ENCODE measurements around the gene CGRRF1.

CGRRF1 gene

GRCh38 chr14:54481695-54482094, 28.0 kb upstream of the CGRRF1 start:
- TF ChIP-seq, protein P1, sequence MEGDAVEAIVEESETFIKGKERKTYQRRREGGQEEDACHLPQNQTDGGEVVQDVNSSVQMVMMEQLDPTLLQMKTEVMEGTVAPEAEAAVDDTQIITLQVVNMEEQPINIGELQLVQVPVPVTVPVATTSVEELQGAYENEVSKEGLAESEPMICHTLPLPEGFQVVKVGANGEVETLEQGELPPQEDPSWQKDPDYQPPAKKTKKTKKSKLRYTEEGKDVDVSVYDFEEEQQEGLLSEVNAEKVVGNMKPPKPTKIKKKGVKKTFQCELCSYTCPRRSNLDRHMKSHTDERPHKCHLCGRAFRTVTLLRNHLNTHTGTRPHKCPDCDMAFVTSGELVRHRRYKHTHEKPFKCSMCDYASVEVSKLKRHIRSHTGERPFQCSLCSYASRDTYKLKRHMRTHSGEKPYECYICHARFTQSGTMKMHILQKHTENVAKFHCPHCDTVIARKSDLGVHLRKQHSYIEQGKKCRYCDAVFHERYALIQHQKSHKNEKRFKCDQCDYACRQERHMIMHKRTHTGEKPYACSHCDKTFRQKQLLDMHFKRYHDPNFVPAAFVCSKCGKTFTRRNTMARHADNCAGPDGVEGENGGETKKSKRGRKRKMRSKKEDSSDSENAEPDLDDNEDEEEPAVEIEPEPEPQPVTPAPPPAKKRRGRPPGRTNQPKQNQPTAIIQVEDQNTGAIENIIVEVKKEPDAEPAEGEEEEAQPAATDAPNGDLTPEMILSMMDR (conservative IDR thresholded peaks at IDR 0.05; ENCODE audit: low read depth, low read length), result no peak
- no peak for DNase-seq (ENCODE audit: low read depth)
- H3K4me3 ChIP-seq (ENCODE audit: low read depth, low read length), result no peak overlapping the region

GRCh38 chr14:54483073-54483745, 26.5 kb upstream of the CGRRF1 start:
- H3K4me3 ChIP-seq (ENCODE audit: low read depth, low read length), result no peak overlapping the region
- TF ChIP-seq, protein P1 (conservative IDR thresholded peaks at IDR 0.05; ENCODE audit: low read depth, low read length), result no peak
- no peak for DNase-seq (ENCODE audit: low read depth)

DNA sequence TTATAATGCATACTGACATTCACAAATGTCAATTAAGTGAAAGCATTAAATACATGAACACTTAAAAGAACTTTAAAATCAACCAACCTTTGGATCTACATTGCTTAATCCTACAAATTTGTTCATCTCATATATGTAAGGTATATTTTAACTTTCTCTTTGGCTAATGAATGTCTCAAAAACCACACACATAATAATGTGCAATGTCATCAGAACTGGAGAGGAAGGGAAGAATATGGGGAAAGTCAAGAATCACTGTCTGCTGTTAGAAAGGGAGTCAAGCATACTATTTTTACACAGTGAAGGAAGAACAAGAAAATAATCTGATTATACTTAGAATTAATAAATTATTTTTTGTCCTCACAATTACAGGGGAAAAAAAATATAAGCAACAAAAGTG, 25.9 kb upstream of the CGRRF1 start:
- TF ChIP-seq, protein P1 (conservative IDR thresholded peaks at IDR 0.05; ENCODE audit: low read depth, low read length), result no peak
- peak; percentile 36 for DNase-seq (ENCODE audit: low read depth)
- no peak overlapping the region for H3K4me3 ChIP-seq (ENCODE audit: low read depth, low read length)

- no peak for DNase-seq (ENCODE audit: low read depth)
- TF ChIP-seq, protein P1 (conservative IDR thresholded peaks at IDR 0.05; ENCODE audit: low read depth, low read length), result no peak
- H3K4me3 ChIP-seq (ENCODE audit: low read depth, low read length), result no peak overlapping the region
These were observed 23.0 kb upstream of the CGRRF1 start for GRCh38 chr14:54486685-54487084.

- H3K4me3 ChIP-seq (ENCODE audit: low read depth, low read length), result peak overlapping the region; percentile 92
- TF ChIP-seq, protein P1 (conservative IDR thresholded peaks at IDR 0.05; ENCODE audit: low read depth, low read length), result no peak
- DNase-seq (ENCODE audit: low read depth), result peak; percentile 73
These were observed 21.9 kb upstream of the CGRRF1 start for GRCh38 chr14:54487771-54488170.

DNA sequence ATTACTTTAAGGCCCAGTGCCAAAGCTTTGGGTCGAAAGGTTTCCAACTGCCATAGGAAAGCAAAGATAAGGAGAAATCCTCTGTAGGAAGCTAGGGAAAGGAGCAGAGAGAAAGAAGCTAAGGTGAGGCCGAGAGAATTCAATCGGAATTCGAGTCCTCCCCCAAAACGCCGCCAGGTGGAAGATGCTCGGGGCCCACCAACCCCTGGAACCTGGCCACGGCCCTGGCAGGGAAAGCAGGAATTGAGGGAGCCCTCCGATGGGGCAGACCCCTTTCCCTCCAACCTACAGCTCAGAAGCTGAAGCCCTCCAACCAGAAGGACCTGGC, 21.4 kb upstream of the CGRRF1 start:
- TF ChIP-seq, protein P1 (conservative IDR thresholded peaks at IDR 0.05; ENCODE audit: low read depth, low read length), result peak; percentile 28
- no peak for DNase-seq (ENCODE audit: low read depth)
- H3K4me3 ChIP-seq (ENCODE audit: low read depth, low read length), result peak overlapping the region; percentile 92

DNA sequence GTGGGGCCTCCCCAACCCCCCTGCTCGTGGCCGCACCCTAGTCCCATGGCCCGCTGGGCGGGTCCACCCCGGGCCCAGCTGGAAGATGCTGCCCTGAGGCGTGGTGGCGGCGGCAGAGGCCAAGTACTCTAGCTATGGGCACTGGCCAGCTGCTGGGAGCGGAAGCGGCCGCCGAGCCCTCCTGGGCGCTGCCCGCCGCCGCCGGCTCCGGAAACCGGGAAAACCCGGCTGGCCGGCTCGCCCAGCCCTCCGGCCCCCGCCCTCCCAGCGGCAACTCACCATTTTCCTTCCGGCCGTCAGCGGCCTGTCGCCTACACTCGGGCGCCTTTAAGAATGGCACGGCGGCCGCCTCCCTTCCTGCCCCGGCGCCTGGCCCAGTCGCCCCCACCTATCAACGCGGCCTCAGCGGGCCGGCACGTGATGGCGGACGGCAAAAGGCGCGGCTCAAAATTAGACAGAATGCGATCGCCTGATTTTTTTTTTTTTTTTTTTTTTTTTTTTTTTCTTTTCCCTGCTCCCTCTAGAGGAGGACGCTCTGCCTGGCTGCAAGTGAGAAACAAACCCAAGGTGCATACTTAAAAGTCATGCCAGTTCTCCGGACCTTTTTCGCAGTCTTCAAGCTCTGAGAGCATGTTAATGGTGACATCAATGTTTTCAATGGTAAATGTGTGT, 20.9 kb upstream of the CGRRF1 start, which contains the start of gene GMFB:
TSS of gene GMFB (minus strand) at position 335 of the 672 bp plus-strand sequence. CDS start at position 282, 53 bp downstream.
- TF ChIP-seq, protein P1 (conservative IDR thresholded peaks at IDR 0.05; ENCODE audit: low read depth, low read length), result peak; percentile 61
- peak; percentile 94 for DNase-seq (ENCODE audit: low read depth)
- H3K4me3 ChIP-seq (ENCODE audit: low read depth, low read length), result peak within 1 kb of the TSS; percentile 92

Data from choroid plexus epithelial cell (primary cell).